KOPT-K1 (cell line): Measurements from ENCODE around the gene COL20A1.

Experiments
- H3K27ac ChIP-seq: fragments of 200-600 bp; sonication (generic); 2 replicates; pipeline ENCODE4 v1.5.1; 2016; ENCODE audit warnings: antibody characterized with exemption, mild to moderate bottlenecking, low read depth, low read length; ENCODE audit not compliant: poor library complexity, severe bottlenecking
- H3K36me3 ChIP-seq: fragments of 200-600 bp; sonication (generic); 2 replicates; pipeline ENCODE4 v1.5.1; 2017; ENCODE audit warnings: antibody characterized with exemption, mild to moderate bottlenecking, low read length, moderate library complexity; ENCODE audit not compliant: insufficient read depth
- H3K9me3 ChIP-seq: fragments of 200-600 bp; sonication (generic); 2 replicates; pipeline ENCODE4 v1.5.1; 2017; ENCODE audit warnings: antibody characterized with exemption, low read length, mild to moderate bottlenecking; ENCODE audit not compliant: insufficient read depth, poor library complexity, severe bottlenecking

Gene COL20A1

GRCh38 chr20:63280929-63281545, 11.9 kb upstream of the COL20A1 start:
- H3K9me3 ChIP-seq, result no peaks in the 10 kb centered on the region
- peaks cover 79% of the 10 kb centered on the region for H3K36me3 ChIP-seq
- H3K27ac ChIP-seq, result no peak overlapping the region

GRCh38 chr20:63281742-63282665, 11.0 kb upstream of the COL20A1 start:
- Histone ChIP-seq H3K9me3 (no peaks in the 10 kb centered on the region), H3K36me3 (peaks cover 77% of the 10 kb centered on the region), H3K27ac (peak overlapping the region; percentile 97)

DNA sequence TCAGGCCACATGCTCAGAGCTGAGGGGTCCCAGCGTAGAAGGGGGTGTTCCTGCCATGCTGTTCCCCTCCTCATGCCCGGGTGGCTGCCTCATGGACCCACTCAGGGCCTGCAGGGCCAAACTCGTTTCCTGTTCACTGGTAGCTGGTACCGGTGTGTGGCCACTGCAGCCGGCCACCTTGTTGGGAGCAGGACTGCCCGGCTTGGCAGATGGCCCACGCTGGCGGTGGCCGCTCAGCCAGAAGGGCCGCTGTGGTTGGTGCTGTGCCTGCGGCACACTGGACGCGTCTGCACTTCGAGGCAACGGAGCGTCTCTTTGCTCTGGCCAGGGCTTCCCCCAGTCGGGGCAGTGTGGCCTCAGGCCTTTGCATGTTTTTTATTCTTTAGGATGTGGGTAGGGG, 10.0 kb upstream of the COL20A1 start:
- Histone ChIP-seq H3K27ac (peak overlapping the region; percentile 97), H3K36me3 (peaks cover 77% of the 10 kb centered on the region), H3K9me3 (no peaks in the 10 kb centered on the region)

GRCh38 chr20:63283397-63284082, 9.4 kb upstream of the COL20A1 start:
- peak overlapping the region; percentile 97 for H3K27ac ChIP-seq
- peaks cover 77% of the 10 kb centered on the region for H3K36me3 ChIP-seq
- H3K9me3 ChIP-seq, result no peaks in the 10 kb centered on the region

DNA sequence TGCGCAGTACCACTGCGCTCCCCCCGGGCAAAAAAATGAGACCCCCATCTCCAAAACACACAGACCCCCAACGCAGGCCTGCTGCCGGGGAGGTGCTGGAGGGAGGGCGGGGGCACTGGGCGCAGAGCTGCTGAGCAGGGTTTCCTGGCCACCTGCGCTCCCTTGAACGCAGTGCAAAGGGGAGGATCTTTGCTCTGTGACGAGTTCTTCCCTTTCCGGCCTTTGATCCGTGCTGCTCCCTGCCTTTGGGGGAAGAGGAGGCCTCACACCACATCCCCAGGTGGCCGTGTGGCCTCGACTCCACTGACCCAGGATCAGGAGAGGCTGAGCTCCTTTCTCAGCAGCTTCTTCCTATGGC, 8.9 kb upstream of the COL20A1 start:
- H3K9me3 ChIP-seq, result no peaks in the 10 kb centered on the region
- peaks cover 77% of the 10 kb centered on the region for H3K36me3 ChIP-seq
- peak overlapping the region; percentile 97 for H3K27ac ChIP-seq

GRCh38 chr20:63284544-63284949, 8.4 kb upstream of the COL20A1 start:
- Histone ChIP-seq H3K27ac (peak overlapping the region; percentile 97), H3K36me3 (peaks cover 77% of the 10 kb centered on the region), H3K9me3 (no peaks in the 10 kb centered on the region)

- Histone ChIP-seq H3K36me3 (peaks cover 77% of the 10 kb centered on the region), H3K27ac (peak overlapping the region; percentile 97), H3K9me3 (no peaks in the 10 kb centered on the region)
Observed at GRCh38 chr20:63284981-63285524, 7.9 kb upstream of the COL20A1 start.

GRCh38 chr20:63285636-63286615, 7.1 kb upstream of the COL20A1 start:
- Histone ChIP-seq H3K36me3 (peaks cover 74% of the 10 kb centered on the region), H3K27ac (peak overlapping the region; percentile 97), H3K9me3 (no peaks in the 10 kb centered on the region)

DNA sequence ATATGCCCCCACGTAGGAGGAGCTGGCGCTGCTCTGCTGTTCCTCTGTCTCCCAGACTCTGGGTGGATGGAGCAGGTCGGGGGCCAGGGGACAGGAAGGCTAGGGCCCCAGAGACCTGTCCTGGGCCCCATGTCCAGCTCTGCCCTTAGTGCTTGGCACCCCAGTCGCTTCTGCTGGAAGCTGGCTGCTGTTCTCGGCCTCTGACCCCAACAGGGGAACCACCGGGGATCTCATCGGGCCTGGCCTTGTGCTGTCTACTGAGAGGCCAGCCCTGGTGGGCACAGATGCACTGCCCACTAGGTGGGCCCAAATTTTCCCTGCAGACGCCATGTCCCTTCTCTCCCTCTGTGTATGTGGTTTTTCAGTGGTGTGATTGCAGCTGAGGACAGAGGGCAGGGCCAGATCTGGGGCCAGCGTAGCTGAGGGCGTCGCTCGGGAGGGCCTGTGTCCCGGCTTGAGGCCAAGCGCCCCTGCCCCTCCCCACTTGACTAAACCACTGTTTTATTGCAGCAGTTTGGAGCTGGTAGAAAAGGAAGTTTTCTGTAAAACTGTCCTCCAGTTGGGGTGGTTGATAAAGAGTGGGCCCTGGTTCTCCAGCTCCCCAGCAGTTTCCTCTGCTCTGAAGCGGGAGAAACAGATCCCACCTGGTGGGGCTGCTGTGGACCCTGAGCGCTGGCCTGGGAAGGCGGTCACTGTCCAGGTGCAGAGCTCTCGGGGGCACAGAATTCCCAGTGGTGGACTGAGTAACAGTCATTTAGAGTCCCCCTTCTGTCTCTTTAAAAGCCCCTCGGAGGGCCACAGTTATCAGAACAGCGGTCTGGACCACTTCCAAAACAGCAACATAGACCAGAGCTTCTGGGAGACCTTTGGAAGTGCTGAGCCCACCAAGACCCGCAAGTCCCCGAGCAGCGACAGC, 5.9 kb upstream of the COL20A1 start:
- no peaks in the 10 kb centered on the region for H3K9me3 ChIP-seq
- peaks cover 63% of the 10 kb centered on the region for H3K36me3 ChIP-seq
- no peak overlapping the region for H3K27ac ChIP-seq

GRCh38 chr20:63287697-63288580, 5.0 kb upstream of the COL20A1 start:
- Histone ChIP-seq H3K9me3 (no peaks in the 10 kb centered on the region), H3K27ac (no peak overlapping the region), H3K36me3 (peaks cover 56% of the 10 kb centered on the region)

- Histone ChIP-seq H3K36me3 (peaks cover 51% of the 10 kb centered on the region), H3K27ac (no peak overlapping the region), H3K9me3 (no peaks in the 10 kb centered on the region)
Observed at GRCh38 chr20:63288581-63289251, 4.3 kb upstream of the COL20A1 start.
